GM19468 (cell line): ENCODE measurements around the gene SMCO1.
"Not testable (repeated sequence)": the region's sequence is repeated elsewhere in the genome, so short reads cannot be mapped to it uniquely, and the experiment has no call there.

ENCODE experiments used
- ATAC-seq: cut with Tn5 transposase; IDR thresholded peaks from one replicate; pipeline ENCODE4 v1.9.1; 2021; ENCODE audit warnings: mild to moderate bottlenecking, moderate library complexity, moderate number of reproducible peaks; ENCODE audit not compliant: unreplicated experiment; ENCODE audit errors: extremely low read depth

SMCO1 gene

GRCh38 chr3:196499061-196499460, 16.1 kb downstream of the SMCO1 start:
- ATAC-seq = no peak

DNA sequence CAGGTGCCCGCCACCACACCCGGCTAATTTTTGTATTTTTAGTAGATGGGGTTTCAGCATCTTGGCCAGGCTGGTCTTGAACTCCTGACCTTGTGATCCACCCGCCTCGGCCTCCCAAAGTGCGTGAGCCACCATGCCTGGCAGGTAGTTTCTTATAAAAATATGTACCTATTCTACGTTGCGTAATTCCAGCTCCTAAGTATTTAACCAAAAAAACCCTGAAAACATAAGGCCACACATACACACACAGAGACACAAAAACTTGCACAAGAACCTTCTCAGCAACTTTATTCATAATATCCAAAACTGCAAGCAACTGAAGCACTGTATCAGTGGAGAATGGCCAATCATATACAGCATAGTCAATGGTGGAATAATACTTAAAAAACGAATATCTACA, 16.8 kb downstream of the SMCO1 start:
- ATAC-seq = no peak

DNA sequence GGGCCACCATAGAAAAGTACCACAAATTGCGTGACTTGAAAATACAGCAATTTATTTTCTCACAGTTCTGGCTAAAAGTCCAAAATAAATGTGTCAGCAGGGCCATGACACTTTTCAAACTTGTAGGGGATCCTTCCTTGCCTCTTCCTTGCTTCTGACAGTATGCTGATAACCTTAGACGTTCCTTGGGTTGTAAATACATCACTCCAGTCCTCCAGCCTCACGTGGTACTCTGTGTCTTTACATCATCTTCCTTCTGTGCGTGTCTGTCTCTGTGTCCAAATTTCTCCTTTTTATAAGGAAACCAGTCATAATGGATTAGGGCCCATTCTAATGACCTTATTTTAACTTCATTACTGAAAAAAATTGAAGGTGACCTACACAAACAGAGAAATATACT, 19.0 kb downstream of the SMCO1 start:
- no peak for ATAC-seq

- ATAC-seq = no peak
Measured at GRCh38 chr3:196493292-196493691, 21.9 kb downstream of the SMCO1 start.

DNA sequence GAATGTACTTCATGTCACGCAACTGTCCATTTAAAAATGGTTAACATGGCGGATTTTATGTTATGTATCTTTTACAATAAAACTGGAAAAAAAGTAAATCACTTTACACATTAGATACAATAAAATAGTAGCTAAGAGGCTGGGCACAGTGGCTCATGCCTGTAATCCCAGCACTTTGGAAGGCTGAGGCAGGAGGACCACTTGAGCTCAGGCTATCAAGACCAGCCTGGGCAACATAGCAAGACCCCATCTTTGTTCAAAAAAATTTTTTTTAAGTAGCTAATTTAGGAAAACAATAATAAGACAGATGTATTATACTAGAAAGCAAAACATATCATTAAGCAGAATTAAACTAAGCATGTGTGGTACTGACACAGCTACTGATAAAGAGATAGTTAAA, 23.1 kb downstream of the SMCO1 start:
- ATAC-seq = no peak

DNA sequence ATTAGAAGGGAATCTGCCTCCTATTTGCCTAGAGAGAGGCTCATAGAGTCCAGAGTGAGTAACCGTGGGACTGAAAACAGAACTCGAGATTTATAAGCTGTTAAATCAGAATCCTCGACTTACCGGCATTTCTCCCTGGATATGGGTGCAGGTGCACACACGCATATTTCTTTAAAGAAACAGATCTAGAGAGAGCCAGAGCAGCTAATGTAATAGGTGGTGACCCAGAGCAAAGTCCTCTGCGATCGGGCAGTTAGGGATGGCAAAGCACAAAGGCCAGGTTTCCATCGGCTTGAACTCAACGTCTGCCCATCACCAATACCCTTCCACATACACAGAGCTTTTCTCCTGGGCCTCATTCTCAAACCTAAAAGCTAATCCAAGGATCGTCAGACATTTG, 25.4 kb downstream of the SMCO1 start:
- ATAC-seq = no peak

- ATAC-seq = no peak
Measured at GRCh38 chr3:196486263-196486662, 28.9 kb downstream of the SMCO1 start.

DNA sequence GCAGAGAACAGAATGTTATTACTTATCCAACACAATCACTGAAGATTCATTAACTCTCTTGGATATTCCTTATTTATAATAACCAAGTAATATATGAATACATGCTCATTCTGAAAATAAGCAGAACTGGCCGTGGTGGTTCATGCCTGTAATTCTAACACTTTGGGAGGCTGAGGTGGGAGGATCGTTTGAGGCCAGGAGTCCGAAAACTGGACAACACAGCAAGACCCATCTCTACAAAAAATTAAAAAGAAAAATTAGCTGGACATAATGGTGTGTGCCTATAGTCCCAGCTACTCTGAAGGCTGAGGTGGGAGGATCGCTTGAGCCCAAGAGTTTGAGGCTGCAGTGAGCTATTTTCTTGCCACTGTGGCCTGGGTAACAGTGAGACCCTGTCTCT, 37.5 kb downstream of the SMCO1 start:
- ATAC-seq = no peak

- ATAC-seq = no peak
Measured at GRCh38 chr3:196472286-196472685, 42.9 kb downstream of the SMCO1 start.

GRCh38 chr3:196471551-196471950, 43.6 kb downstream of the SMCO1 start:
- ATAC-seq = no peak

DNA sequence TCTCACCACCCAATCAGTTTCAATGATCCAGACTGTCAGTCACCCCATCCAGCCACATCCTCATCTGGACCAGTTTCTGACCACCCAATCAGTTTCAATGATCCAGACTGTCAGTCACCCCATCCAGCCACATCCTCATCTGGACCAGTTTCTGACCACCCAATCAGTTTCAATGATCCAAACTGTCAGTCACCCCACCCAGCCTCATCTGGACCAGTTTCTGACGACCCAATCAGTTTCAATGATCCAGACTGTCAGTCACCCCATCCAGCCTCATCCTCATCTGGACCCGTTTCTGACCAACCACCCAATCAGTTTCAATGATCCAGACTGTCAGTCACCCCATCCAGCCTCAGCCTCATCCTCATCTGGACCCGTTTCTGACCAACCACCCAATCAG, 45.0 kb downstream of the SMCO1 start:
- ATAC-seq = not testable (repeated sequence)

DNA sequence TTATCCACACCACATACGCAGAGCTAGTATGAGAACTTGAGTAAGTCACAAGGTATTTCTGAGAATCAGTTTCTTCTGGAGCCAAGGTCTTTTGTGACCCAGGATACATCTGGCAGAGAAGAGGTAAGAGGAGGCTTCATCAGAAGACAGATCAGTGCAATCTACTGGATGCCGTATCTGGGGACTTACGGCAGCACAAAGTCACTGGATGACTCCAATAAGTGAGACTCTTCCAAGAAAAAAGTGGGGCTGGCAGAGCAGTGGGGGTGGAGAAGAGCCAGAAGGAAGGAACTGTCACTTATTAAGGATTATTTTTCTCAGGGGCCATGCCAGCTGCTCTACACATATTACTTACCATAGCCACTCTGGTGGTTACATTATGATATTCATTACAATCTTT, 51.3 kb downstream of the SMCO1 start:
- ATAC-seq = no peak

DNA sequence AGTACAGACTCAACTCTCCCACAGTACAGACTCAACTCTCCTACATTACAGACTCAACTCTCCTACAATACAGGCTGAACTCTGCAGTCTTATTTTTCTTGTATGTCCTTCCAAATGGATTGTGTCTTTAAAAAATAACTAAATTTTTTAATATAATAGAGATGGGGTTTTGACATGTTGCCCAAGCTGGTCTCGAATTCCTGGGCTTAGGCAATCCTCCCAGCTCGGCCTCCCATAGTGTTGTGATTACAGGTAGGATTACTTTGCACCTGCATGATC, 51.7 kb downstream of the SMCO1 start:
- ATAC-seq = no peak

GRCh38 chr3:196462680-196463477, 52.3 kb downstream of the SMCO1 start:
- not testable (repeated sequence) for ATAC-seq

- no peak for ATAC-seq
Measured at GRCh38 chr3:196458063-196458462, 57.1 kb downstream of the SMCO1 start.

DNA sequence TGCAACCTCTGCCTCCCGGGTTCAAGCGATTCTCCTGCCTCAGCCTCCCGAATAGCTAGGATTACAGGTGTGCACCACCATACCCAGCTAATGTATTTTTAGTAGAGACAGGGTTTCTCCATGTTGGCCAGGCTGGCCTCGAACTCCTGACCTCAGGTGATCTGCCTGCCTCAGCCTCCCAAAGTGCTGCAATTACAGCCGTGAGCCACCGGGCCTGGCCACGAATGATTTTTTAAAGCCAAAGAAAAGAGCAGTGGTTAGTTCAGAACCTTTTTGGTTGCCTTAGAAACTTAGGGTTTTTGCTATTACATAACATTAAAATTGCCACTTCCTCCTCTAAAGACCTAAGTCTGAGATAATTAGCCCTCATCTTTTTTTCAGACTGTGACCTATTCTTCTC, 57.7 kb downstream of the SMCO1 start:
- ATAC-seq = not testable (repeated sequence)
